Activated CD8-positive, alpha-beta T cell treated with anti-CD3 and anti-CD28 coated beads for 36 hours (primary cell): ENCODE measurements around the gene KRT39. TPM values are rescaled to one million over a fixed set of nuclear protein-coding genes. Genes with fewer than 3 reads are reported as not detected.
"Not testable (repeated sequence)": the region's sequence is repeated elsewhere in the genome, so short reads cannot be mapped to it uniquely, and the experiment has no call there.

Experiments
- ATAC-seq: fragments of 200-7000 bp; cut with Tn5 transposase; one replicate; pipeline ENCODE4 v1.10.0; 2021; ENCODE audit warnings: mild to moderate bottlenecking, moderate library complexity
- CTCF ChIA-PET: fragments of 350-600 bp; sonication (Branson Sonifier 250); formaldehyde crosslinking; loops from one replicate; lab custom pipeline; 2021; ENCODE audit warnings: antibody characterized with exemption; lab: Charles Lee
- POLR2A ChIA-PET: fragments of 350-600 bp; sonication (Branson Sonifier 250); formaldehyde crosslinking; loops from one replicate; lab custom pipeline; 2021; ENCODE audit warnings: antibody characterized with exemption; lab: Charles Lee
- DNase-seq: peaks from one replicate; pipeline ENCODE4 v3.0.0-alpha.2; 2020
- H3K27ac Mint-ChIP-seq: one replicate; pipeline ENCODE4 v1.8.0; 2021; ENCODE audit warnings: mild to moderate bottlenecking, mixed read lengths
- H3K27me3 Mint-ChIP-seq: one replicate; pipeline ENCODE4 v1.8.0; 2021; ENCODE audit warnings: mixed read lengths
- H3K36me3 Mint-ChIP-seq: one replicate; pipeline ENCODE4 v1.8.0; 2021; ENCODE audit warnings: low read depth, mixed read lengths
- H3K4me1 Mint-ChIP-seq: one replicate; pipeline ENCODE4 v1.8.0; 2021; ENCODE audit warnings: low read depth, mixed read lengths
- H3K4me3 Mint-ChIP-seq: one replicate; pipeline ENCODE4 v1.8.0; 2021; ENCODE audit warnings: mild to moderate bottlenecking, moderate library complexity, mixed read lengths
- H3K9me3 Mint-ChIP-seq: one replicate; pipeline ENCODE4 v1.8.0; 2021; ENCODE audit warnings: mixed read lengths
- intact Hi-C: fragments of 100-400 bp; cut with micrococcal nuclease; formaldehyde crosslinking; loops from one replicate; pipeline ENCODE4 v1.10.0; 2022
- total RNA-seq, 2 experiments: library from RNA; stranded (reverse); gene quantifications; one replicate each; pipeline ENCODE4 v1.2.3, GENCODE V29; 2021
- TF ChIP-seq, protein P1 (sequence below): fragments of 200-600 bp; IDR thresholded peaks from one replicate; pipeline ENCODE4 v1.8.0; 2022; ENCODE audit warnings: antibody characterized with exemption, mild to moderate bottlenecking

The KRT39 gene
- total RNA-seq, 2 experiments from 2014 or later, result not detected

- CTCF ChIA-PET, result no interaction called here
- no peaks in the 10 kb centered on the region for H3K9me3 Mint-ChIP-seq
Observed at GRCh38 chr17:41003926-41004325, 37.2 kb upstream of the KRT39 start.

DNA sequence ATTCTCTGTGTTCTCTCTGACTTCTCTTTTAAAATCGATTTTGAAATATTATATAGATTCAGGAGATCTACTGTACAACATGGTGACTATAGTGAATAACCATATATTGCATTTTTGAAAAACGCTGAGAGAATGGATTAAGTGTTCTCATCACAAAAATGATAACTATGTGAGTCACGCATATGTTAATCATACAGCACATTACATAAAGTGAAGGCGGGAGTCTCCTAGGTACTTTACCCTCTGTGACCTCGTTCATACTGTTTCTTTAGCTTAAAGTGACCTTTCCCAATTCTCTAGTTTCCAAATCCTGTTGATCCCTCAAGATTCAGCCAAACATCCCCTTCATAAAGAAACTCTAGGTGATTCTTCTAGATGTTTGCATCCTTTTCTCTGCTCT lies 36.1 kb upstream of the KRT39 start:
- H3K9me3 Mint-ChIP-seq, result no peaks in the 10 kb centered on the region
- no peak for ATAC-seq
- no peaks in the 10 kb centered on the region for H3K36me3 Mint-ChIP-seq

More at GRCh38 chr17:41003926-41004325, 37.2 kb upstream of the KRT39 start:
- DNase-seq, result no peak
- TF ChIP-seq, protein P1, sequence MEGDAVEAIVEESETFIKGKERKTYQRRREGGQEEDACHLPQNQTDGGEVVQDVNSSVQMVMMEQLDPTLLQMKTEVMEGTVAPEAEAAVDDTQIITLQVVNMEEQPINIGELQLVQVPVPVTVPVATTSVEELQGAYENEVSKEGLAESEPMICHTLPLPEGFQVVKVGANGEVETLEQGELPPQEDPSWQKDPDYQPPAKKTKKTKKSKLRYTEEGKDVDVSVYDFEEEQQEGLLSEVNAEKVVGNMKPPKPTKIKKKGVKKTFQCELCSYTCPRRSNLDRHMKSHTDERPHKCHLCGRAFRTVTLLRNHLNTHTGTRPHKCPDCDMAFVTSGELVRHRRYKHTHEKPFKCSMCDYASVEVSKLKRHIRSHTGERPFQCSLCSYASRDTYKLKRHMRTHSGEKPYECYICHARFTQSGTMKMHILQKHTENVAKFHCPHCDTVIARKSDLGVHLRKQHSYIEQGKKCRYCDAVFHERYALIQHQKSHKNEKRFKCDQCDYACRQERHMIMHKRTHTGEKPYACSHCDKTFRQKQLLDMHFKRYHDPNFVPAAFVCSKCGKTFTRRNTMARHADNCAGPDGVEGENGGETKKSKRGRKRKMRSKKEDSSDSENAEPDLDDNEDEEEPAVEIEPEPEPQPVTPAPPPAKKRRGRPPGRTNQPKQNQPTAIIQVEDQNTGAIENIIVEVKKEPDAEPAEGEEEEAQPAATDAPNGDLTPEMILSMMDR, result no peak
- Mint-ChIP-seq H3K27ac (no peak overlapping the region), H3K27me3 (peaks cover 3% of the 10 kb centered on the region), H3K4me3 (no peak overlapping the region), H3K4me1 (no peaks in the 10 kb centered on the region), H3K36me3 (no peaks in the 10 kb centered on the region)
- intact Hi-C loops, result no loop called here
- ATAC-seq, result no peak
- POLR2A ChIA-PET, result no interaction called here

GRCh38 chr17:41001795-41002194 lies 35.0 kb upstream of the KRT39 start:
- no peak for ATAC-seq
- H3K36me3 Mint-ChIP-seq, result no peaks in the 10 kb centered on the region
- TF ChIP-seq, protein P1, result no peak
- peaks cover 13% of the 10 kb centered on the region for H3K27me3 Mint-ChIP-seq
- H3K27ac Mint-ChIP-seq, result no peak overlapping the region
- H3K9me3 Mint-ChIP-seq, result no peaks in the 10 kb centered on the region
- no peak overlapping the region for H3K4me3 Mint-ChIP-seq
- POLR2A ChIA-PET, result no interaction called here
- intact Hi-C loops, result no loop called here
- CTCF ChIA-PET, result no interaction called here
- no peaks in the 10 kb centered on the region for H3K4me1 Mint-ChIP-seq
- DNase-seq, result no peak

More for the DNA sequence above, 36.1 kb upstream of the KRT39 start:
- no peak for DNase-seq
- POLR2A ChIA-PET, result no interaction called here
- Mint-ChIP-seq H3K4me1 (no peaks in the 10 kb centered on the region), H3K4me3 (no peak overlapping the region), H3K27ac (no peak overlapping the region), H3K27me3 (peaks cover 8% of the 10 kb centered on the region)
- TF ChIP-seq, protein P1, result no peak
- intact Hi-C loops, result no loop called here
- CTCF ChIA-PET, result no interaction called here

- H3K4me3 Mint-ChIP-seq, H3K36me3 Mint-ChIP-seq, DNase-seq, CTCF ChIA-PET, POLR2A ChIA-PET, H3K4me1 Mint-ChIP-seq, intact Hi-C loops, H3K27ac Mint-ChIP-seq, ATAC-seq, H3K9me3 Mint-ChIP-seq: not testable (repeated sequence)
- peaks cover 15% of the 10 kb centered on the region for H3K27me3 Mint-ChIP-seq
Observed at GRCh38 chr17:40999563-40999962, 32.8 kb upstream of the KRT39 start, which contains the start of gene KRTAP3-2. KRTAP3-2 (minus strand) TSS chr17:40999906; CDS start chr17:40999853, 53 bp downstream.

DNA sequence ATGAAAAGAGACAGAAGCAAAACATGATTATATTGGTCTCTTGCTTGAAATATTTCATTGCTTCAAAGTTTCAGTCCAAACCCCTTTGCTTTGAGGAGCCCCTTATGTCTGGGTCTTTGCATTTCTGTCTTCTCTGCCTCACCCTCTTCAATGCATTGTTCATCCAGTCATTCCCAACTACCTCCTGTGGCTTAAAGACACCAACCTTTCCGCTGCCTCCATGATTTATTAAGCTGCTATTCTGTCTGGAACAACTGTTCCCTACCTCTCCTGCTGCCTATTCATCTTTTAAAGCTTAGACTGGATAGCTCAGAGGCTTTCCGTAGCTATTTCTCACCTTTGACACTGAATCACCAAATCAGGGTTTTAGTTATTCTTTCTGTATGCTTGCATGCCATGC lies 30.6 kb upstream of the KRT39 start:
- Mint-ChIP-seq H3K27ac (no peak overlapping the region), H3K36me3 (no peaks in the 10 kb centered on the region), H3K4me3 (no peak overlapping the region), H3K9me3 (no peaks in the 10 kb centered on the region), H3K4me1 (no peaks in the 10 kb centered on the region), H3K27me3 (peaks cover 27% of the 10 kb centered on the region)
- ATAC-seq, result no peak
- no peak for DNase-seq
- TF ChIP-seq, protein P1, result no peak
- POLR2A ChIA-PET, result no interaction called here
- CTCF ChIA-PET, result no interaction called here
- intact Hi-C loops, result no loop called here
